GM21423 (cell line): Measurements from ENCODE around the gene PRAME.
"Not testable (repeated sequence)": the region's sequence is repeated elsewhere in the genome, so short reads cannot be mapped to it uniquely, and the experiment has no call there.

Experiments used
- ATAC-seq: cut with Tn5 transposase; IDR thresholded peaks from one replicate; pipeline ENCODE4 v1.9.1; 2021; ENCODE audit warnings: mild to moderate bottlenecking, moderate library complexity; ENCODE audit not compliant: unreplicated experiment

PRAME gene

DNA sequence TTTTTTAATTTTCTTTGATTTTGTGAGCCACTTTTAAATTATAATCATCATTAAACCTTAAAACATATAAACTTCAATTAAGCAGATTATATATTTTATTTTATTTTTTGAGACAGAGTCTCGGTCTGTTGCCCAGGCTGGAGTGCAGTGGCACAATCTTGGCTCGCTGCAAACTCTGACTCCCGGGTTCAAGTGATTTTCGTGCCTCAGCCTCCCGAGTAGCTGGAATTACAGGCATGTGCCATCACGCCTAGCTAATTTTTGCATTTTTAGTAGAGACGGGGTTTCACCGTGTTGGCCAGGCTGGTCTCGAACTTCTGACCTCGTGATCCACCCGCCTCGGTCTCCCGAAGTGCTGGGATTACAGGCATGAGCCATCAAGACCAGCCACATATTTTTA is 22.5 kb upstream of the PRAME start:
- ATAC-seq: not testable (repeated sequence)

DNA sequence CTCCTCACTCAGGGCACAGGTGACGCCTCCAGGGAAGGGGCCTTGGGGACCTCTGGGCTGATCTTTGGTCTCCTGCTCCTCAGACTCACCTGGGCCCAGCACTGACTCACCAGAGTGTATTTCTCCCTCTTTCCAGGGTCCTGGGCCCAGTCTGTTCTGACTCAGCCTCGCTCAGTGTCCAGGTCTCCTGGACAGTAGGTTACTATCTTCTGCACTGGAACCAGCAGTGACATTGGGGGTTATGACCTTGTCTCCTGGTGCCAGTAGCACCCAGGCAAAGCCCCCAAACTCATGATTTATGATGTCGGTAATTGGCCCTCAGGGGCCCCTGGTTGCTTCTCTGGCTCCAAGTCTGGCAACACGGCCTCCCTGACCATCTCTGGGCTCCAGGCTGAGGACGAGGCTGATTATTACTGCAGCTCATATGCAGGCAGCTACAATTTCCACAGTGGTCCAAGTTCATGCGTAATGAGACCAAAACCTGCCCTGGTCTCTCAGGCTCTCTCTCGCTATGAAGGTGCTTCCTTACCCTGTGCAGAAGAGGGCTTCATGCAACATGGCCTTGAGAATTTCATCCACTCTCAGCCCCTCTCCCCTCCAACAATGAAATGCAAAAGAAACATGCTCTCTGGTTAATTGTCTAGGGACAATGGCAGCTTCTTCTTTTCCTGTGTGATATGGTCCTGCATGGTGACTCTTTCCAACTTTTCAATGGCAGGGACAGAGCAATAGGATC is 21.0 kb upstream of the PRAME start:
- no peak for ATAC-seq

DNA sequence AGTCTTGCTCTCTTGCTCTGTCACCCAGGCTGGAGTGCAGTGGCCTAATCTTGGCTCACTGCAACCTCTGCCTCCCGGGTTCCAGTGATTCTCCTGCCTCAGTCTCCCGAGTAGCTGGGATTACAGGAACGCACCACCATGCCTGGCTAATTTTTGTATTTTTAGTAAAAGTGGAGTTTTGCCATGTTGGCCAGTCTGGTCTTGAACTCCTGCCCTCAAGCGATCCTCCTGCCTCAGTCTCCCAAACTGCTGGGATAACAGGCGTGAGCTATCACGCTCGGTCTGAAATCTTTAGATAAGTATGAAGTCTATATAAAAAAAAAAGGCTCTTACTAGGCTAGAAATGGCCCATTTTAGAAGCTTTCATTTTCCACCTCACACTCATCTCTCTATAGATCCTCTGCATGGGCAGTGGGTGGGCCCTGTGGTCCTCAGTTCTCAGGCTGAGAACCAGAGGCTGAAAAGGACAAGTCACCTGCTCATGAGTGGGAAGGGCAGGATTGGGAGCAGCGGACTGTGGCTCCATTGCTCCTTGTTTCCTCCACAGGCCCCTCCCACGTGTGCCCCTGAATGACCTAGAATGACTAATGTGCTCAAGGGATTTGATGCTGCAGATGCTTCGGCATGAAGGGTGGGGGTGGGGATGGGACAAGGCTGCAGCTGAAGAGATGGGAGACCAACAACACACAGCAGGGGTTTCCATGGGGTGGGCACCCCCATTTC is 19.8 kb upstream of the PRAME start:
- no peak for ATAC-seq

DNA sequence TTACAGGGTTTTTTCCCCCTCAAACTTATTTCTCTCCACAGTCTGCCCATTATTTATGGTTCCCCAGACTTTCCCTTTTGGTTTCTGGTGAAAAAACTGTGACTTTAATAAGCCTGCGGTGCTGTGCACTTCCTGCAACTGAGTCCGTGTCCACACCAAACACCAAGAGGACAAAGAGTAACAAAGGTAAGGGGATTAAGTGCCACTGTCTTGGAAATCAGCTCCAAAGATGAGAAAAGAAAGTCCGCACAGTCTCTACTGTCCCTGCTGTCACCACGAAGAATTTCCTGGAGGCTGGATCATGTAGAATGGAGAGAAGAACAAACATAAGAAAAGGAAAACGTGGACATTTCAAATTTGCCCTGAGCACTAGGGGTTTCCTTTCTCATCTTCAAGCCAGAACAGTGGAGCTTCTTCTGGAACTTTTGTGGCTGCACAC is 17.9 kb upstream of the PRAME start:
- no peak for ATAC-seq

DNA sequence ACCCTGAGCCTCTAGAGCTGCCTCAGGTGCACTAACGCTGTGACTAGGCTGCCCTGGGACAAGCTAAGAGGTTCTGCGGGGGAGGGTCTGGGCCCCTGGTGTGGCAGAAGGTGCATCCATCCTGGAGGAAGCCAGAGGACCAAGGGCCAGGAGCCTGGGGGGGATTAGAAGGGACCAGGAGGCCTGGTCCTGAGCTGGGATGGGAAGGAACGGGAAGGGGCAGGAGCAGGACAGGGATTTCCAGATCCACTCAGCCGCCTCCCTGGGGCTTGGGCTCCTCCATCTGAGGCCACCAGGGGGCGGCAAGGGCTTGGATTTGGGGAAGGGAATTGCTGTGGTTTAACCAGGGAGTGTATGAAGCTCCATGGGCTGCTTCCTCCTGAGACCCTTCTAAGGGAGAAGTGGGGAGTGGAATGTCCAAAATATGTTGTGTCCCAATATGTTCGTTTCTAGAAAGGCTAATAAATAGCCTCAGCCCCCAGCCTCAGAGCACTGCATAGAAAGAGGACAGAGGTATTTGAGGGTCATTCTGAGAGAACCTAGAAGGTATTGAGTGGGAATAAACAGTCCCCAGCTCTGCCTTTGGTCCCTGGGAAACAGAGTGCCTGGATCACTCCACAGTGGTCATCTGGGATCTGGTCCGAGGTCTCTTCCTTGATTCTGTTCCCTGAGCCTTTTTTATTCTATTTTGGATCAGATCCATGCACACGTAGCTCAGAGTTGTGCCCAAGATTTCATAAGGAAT is 17.4 kb upstream of the PRAME start:
- ATAC-seq: no peak

DNA sequence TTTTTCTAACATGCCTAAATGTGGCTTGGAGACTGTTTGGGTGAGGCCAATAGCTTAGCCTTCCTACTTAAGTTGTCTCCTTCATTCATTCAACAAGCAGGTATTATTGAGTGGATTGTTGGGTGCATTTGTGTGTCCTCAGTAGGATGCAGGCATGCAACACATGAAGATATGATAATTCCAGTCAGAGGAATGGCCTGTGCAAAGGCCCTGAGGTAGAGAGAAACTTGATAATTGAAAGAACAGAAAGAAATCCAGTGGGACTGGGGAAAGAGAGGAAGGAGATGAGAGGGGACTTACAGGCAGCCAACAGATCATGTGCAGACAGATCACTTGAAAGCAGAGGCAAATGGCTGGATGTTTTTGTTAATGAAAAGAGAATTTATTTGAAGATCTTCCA is 15.3 kb upstream of the PRAME start:
- ATAC-seq: no peak

DNA sequence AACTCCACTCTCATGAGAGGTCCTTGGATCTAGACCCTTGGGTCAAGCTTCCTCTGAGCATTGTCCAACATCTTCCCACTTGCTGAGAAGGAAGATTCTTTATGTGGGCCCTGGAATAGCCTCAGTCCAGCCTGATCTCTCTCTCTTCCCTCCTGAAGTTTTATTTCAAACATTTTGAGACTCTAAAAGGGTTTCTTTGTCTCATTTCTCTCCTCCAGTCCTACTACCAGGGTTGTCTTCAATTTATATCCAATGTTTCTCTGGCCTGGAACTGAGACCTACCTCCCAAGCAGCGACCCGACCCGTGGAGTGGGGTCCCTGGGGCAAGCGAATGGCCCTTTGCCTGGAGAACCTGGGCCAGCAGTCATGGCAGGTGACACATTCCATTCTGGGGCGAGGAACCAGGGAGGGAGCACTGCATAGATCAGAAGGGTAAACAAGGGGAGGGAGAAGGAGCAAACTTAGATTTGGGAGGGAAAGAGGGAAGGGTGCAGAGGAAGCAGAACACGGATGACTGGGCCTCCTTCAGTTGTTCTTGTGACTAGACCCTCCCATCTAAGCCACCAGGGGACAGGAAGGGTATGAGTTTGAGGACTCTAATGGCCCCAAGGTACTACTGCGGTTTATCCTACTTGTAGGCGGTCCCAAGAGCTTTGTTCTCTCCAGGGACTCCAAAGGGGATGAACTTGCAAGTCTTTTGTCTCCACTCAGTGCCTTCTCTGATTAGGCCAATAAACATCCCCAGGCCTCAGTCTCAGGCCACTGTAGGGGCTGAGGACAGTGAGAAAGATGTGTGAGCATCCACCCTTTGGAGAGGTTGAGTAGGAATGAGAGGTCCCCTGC is 14.2 kb upstream of the PRAME start:
- ATAC-seq: no peak

DNA sequence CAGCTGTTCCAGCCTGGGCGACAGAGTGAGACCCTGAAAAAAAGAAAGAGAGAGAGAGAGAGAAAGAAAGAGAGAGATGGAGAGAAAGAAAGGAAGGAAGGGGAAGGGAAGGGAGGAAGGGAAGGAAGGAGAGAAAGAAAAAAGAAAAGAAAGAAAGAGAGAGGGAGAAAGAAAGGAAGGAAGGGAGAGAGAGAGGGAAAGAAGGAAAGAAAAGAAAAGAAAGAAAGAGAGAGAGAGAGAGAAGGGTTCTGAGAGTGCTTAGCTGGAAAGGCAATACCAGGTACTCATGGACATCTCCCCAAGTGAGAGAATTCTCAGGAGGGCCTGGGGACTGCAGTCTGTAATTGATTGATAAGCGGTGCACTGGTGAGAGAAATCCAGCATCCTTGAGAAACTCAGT is 12.8 kb upstream of the PRAME start:
- ATAC-seq: no peak

DNA sequence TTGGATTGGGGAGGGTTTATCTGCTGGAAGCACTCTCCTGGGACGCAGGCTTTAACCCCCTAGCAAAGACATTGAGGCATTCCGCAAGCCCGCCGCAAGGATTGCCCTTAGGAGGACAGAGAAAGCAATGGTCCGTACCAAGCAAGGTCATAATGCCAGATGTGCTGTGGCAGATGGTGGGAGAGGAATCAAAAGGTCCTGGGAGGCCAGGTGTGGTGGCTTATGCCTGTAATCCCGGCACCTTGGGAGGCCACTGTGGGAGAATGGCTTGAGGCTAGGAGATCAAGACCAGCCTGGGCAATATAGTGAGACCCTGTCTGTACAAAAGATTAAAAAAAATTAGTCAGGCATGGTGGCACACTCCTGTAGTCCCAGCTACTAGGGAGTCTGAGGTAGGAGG is 12.4 kb upstream of the PRAME start:
- no peak for ATAC-seq

DNA sequence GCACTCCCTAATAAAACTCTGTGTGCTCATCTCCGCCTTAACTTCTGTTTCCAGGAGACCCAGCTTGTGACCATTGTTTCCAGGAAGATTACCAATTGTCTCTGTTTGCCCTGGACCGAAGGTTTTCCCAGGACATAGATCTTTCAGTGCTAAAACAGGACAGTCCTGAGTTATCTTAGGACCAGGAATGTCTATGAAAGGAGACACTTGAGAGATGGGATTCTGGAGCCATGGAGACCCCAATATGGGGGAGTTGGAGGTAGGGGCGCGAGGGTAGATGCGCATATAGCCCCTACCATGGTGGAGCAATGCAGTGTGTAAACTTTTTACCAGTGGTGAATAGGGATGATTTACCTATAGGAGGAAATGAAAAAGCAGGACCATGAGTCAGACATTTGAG is 10.2 kb upstream of the PRAME start:
- ATAC-seq: no peak

DNA sequence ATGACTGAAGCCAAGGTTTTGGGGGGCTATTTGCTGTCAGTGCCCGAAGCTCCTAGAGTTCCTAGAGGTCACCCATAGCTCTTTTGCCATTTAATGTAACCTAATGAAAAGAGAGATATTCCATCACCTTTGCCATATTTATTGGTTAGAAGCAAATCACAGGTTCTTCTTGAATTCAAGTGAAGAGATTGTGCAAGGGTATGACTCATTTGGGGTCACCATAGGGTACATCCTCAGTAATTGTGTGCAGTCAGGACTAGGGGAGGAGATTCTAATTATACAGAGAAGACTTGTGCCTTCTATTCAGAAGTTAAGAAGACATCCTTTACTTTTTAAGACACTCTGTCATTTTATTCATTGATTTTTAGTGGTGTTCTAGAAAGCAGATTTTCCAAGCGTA is 6.9 kb upstream of the PRAME start:
- ATAC-seq: no peak

DNA sequence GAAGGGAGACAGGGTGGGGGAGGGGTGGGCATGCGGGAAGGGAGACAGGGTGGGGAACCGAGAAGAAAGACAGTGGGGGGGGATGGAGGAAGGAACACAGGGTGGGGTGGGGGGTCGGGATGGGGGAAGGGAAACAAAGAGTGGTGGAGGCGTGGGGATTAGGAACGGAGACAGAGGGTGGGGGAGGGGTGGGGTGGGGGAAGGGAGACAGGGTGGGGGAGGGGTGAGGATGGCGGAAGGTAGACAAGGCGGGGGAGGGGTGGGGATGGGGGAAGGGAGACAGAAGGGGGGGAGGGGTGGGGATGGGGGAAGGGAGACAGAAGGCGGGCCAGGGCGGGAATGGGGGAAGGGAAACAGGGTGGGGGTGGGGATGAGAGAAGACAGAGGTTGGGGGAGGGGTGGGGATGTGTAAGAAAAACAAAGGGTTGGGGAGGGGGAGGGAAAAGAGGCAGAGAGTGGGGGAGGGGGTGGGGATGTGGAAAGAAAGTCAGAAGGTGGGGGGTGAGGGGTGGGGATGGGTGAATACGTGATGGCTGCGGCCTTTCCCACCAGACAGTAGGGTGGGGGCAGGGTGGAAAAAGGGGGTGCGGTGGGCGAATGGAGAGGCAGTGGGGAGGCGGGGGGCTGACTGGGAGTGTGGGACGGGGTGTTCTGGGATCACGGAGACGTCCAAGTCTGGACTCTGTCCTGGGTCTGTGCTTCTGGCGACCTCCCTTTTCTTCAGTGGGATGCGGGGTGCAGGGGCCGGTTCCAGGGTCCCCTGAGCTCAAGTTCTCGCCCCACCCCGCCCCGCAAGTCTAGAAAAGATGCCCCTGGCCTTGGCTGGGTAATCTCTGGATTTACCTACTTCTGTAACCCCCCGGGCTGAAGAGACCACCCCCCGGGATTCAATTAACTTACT is 744 bp downstream of the PRAME start:
- ATAC-seq: no peak

DNA sequence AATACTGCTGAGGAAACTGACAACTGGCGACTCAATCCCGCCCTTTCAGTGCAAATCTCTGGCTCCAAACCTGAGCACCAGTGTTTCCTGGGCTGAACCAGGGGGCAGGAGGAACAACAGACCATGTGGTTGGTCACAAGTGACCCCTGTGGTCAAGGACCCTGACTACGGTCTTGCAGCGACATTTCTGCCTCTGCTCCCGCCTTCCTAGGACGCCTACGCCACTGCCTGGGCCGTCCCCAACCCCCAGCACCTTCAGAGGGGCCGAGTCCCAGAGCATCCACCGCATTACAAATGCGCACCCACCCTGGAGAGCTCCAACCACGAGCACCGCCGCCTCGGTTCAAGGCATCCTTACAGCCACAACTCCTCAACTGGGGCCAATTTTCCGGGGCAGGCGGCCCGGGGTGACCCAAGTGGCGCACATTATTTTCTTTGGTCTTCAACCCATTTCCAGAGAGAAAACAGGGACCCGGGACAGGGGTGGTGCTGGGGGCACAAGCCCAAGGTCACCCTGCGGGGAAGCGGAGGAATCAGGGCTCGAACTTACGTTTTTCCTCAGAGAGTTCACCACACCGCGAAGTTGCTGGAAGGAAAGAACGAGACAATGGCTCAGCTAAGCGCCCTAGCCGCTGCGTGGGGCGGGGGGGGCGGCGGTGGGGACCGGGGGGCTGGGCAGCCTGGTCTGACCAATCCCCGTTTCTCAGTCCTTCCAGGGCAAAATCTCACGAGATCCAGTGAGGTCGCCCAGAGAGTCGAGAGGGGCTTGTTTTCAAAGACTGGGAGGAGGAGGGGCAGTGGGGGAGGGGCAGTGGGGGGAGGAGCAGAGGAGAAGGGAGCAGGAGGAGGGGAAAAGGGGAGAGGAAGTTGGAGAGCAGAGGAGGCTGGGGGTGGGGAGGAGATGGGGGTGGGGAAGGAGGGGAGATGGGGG is 1.8 kb downstream of the PRAME start:
- no peak for ATAC-seq

DNA sequence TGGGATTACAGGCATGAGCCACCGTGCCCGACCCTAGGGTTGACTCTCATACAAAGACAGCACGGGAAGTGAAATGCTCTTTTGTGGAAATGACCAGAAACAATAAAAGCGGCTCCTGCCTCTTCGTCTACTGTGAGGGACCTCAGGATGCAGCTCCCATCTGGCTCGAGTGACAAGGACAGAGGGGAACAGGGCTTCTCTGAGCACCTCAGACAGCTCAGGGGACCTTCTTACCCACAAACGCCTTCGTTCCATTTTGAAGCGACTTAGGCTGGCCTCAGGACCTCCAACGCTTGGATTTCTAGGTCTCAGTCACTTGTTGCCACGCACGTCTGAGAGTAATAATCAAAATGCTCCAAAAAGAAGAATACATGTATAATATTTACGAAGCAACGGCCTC is 2.5 kb downstream of the PRAME start:
- ATAC-seq: no peak

DNA sequence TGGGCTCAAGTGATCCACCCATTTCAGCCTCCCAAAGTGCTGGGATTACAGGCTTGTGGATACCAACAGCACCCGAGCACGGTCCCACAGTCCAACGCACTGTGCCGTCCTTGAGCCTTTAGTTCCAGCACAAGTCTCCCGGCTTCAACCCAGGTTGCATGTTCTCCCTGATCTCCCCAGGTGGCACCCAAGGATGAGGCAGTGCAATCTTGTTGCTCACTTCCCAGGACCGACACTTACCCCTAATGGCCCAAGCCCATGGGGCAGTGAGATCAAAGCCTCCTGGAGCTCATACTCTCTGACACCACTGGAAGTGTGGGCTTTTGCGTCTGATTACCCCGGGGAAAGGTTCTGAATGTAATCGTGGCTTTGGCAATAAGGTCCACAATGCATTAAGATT is 3.5 kb downstream of the PRAME start:
- ATAC-seq: no peak

DNA sequence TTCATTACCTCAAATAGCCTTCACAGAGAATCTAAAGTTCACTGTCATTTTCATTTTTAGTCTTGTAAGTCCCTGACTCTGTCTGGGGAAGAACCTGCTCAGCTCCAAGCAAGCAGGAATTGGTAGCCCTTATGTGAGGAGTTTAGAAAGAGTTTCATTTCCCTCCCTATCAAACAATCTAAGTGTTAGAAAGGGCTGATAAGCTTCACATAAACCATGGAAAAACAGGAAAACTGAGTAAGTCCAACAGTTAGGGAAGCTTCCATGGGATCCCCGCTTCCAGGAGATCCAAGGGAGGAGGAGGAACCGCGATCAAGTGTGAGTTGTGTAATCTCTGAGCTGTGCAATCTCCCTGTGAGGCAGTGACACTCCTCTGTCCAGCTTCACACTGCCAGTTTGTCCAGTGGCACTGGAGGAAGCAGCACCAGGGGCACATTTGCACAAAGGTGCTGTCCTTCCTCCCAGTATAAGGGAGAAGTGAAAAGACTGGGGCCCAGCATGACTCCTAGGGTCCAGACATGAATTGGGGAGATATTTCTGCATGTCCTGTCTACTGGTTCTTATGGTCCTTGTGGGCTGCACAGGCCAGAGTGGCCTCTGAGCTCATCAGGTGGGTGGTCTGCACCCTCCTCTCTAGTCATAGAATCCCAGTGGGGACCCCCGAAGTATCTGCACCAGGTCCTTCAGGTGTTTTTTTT is 4.3 kb downstream of the PRAME start:
- no peak for ATAC-seq

DNA sequence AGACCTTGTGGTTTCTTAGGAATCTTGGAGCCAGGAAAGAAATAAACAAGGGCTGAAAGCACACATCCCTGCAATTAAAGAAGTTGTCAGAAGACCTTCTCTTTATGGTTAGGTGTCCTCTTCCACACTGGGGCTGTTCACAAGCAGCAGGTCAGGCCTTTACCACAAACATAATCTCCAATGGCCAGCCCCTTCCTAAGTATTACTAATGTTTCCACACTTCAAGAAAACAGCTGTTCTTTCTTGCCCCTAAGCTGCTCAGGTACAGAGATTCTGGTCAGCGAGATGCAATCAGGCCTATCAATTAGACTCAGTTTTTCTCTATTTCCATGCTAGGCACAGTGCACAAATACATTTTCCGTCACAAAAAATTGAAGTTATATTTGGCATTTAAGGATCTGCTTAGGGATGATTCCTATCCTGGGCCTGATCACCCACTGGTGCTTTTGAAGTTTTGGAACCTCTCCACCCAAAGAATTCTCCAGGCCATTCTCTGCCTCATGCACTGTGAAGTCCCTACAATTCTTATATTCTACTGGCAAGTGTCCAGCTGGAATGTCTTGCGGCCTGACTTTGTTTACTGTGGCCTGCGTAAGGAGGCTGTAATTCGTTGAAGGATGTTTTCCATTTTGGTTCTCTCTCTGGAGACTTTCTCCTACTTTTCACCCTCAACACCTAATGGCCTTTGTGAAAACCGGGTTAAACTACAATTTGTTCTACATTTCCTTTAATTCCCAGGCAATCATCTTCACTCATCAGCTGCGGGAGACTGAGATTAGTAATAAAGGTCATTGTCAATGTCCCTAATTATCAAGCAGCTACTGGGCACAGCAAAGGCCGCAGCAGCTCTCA is 5.1 kb downstream of the PRAME start:
- ATAC-seq: no peak
